Measurements from ENCODE around the gene SWI5. TPM values are rescaled to one million over a fixed set of nuclear protein-coding genes. Genes with fewer than 3 reads are reported as not detected.
A peak's percentile ranks its signal among the peaks of the same experiment; 100 is the strongest.

The SWI5 gene
- total RNA-seq, 1 donor from 2014 or later: 29.2 TPM

DNA sequence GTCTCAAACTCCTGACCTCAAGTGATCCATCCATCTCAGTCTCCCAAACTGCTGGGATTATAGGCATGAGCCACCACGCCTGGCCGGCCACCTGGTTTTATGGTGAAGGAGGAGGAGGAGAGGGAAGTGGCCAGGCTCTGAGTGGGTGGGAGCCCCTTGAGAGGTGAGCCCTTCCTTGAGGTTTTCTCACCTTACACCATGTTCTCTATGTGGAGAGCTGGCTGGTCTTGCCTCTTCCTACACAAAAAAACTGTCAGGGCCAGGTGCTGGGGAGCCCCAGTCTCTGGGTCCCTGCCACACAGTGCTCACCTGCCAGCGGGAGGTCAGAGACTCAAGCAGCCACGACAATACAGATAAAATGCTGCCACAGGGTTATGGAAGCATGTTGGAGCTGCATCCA, 18.1 kb downstream of the SWI5 start:
- H3K27ac Mint-ChIP-seq (ENCODE audit: unreplicated experiment): peak overlapping the region; percentile 12

GRCh38 chr9:128296340-128297220, 20.5 kb downstream of the SWI5 start:
- DNase-seq (ENCODE audit: low read depth) (no peak), FAIRE-seq (no peak)
- H3K4me2 ChIP-seq (ENCODE audit: low read length): no peak overlapping the region
- H3K79me2 ChIP-seq (ENCODE audit: insufficient read depth, low read length): no peaks in the 10 kb centered on the region
- no peak overlapping the region for H3K4me3 Mint-ChIP-seq (ENCODE audit: unreplicated experiment)
- H3K27ac ChIP-seq (ENCODE audit: low read depth, low read length): no peak overlapping the region
- H3K4me1 ChIP-seq (ENCODE audit: insufficient read depth, low read length): peaks cover 8% of the 10 kb centered on the region
- H3K9me3 Mint-ChIP-seq (ENCODE audit: unreplicated experiment): no peaks in the 10 kb centered on the region
- H2AFZ ChIP-seq (ENCODE audit: low read depth, low read length): no peak overlapping the region
- H3K9me3 ChIP-seq (ENCODE audit: insufficient read depth, low read depth, low read length): no peaks in the 10 kb centered on the region
- no peaks in the 10 kb centered on the region for H3K27me3 Mint-ChIP-seq (ENCODE audit: low read depth, unreplicated experiment)
- H4K20me1 ChIP-seq (ENCODE audit: insufficient read depth, low read length): no peaks in the 10 kb centered on the region
- H3K36me3 ChIP-seq (ENCODE audit: insufficient read depth, low read length): no peaks in the 10 kb centered on the region
- peaks cover 3% of the 10 kb centered on the region for H3K4me1 Mint-ChIP-seq (ENCODE audit: low read depth, unreplicated experiment)
- TF ChIP-seq EZH2 (IDR thresholded peaks at IDR 0.05; ENCODE audit: insufficient read depth, low read length): no peak
- TF ChIP-seq, protein P1, sequence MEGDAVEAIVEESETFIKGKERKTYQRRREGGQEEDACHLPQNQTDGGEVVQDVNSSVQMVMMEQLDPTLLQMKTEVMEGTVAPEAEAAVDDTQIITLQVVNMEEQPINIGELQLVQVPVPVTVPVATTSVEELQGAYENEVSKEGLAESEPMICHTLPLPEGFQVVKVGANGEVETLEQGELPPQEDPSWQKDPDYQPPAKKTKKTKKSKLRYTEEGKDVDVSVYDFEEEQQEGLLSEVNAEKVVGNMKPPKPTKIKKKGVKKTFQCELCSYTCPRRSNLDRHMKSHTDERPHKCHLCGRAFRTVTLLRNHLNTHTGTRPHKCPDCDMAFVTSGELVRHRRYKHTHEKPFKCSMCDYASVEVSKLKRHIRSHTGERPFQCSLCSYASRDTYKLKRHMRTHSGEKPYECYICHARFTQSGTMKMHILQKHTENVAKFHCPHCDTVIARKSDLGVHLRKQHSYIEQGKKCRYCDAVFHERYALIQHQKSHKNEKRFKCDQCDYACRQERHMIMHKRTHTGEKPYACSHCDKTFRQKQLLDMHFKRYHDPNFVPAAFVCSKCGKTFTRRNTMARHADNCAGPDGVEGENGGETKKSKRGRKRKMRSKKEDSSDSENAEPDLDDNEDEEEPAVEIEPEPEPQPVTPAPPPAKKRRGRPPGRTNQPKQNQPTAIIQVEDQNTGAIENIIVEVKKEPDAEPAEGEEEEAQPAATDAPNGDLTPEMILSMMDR (IDR thresholded peaks at IDR 0.05; ENCODE audit: insufficient read depth, low read depth, low read length): no peak
- H3K27me3 ChIP-seq (ENCODE audit: insufficient read depth, low read length): no peaks in the 10 kb centered on the region
- peaks cover 4% of the 10 kb centered on the region for H3K36me3 Mint-ChIP-seq (ENCODE audit: low read depth, unreplicated experiment)
- H3K9ac ChIP-seq (ENCODE audit: low read length): no peak overlapping the region
- H3K4me3 ChIP-seq (ENCODE audit: insufficient read depth, low read depth, low read length): no peak overlapping the region
- no peak overlapping the region for H3K27ac Mint-ChIP-seq (ENCODE audit: unreplicated experiment)

More for the DNA sequence above, 18.1 kb downstream of the SWI5 start:
- H3K4me1 Mint-ChIP-seq (ENCODE audit: low read depth, unreplicated experiment): peaks cover 3% of the 10 kb centered on the region
- no peak overlapping the region for H3K4me3 ChIP-seq (ENCODE audit: insufficient read depth, low read depth, low read length)
- DNase-seq (ENCODE audit: low read depth) (no peak), FAIRE-seq (no peak)
- no peaks in the 10 kb centered on the region for H4K20me1 ChIP-seq (ENCODE audit: insufficient read depth, low read length)
- no peak overlapping the region for H3K27ac ChIP-seq (ENCODE audit: low read depth, low read length)
- no peak overlapping the region for H3K4me2 ChIP-seq (ENCODE audit: low read length)
- H3K36me3 ChIP-seq (ENCODE audit: insufficient read depth, low read length): no peaks in the 10 kb centered on the region
- H3K27me3 ChIP-seq (ENCODE audit: insufficient read depth, low read length): no peaks in the 10 kb centered on the region
- peaks cover 8% of the 10 kb centered on the region for H3K4me1 ChIP-seq (ENCODE audit: insufficient read depth, low read length)
- H3K79me2 ChIP-seq (ENCODE audit: insufficient read depth, low read length): no peaks in the 10 kb centered on the region
- H3K36me3 Mint-ChIP-seq (ENCODE audit: low read depth, unreplicated experiment): peaks cover 4% of the 10 kb centered on the region
- H2AFZ ChIP-seq (ENCODE audit: low read depth, low read length): no peak overlapping the region
- H3K9me3 ChIP-seq (ENCODE audit: insufficient read depth, low read depth, low read length): no peaks in the 10 kb centered on the region
- H3K9ac ChIP-seq (ENCODE audit: low read length): no peak overlapping the region
- no peak overlapping the region for H3K4me3 Mint-ChIP-seq (ENCODE audit: unreplicated experiment)
- no peaks in the 10 kb centered on the region for H3K9me3 Mint-ChIP-seq (ENCODE audit: unreplicated experiment)
- no peak for TF ChIP-seq EZH2 (IDR thresholded peaks at IDR 0.05; ENCODE audit: insufficient read depth, low read length)
- no peaks in the 10 kb centered on the region for H3K27me3 Mint-ChIP-seq (ENCODE audit: low read depth, unreplicated experiment)

DNA sequence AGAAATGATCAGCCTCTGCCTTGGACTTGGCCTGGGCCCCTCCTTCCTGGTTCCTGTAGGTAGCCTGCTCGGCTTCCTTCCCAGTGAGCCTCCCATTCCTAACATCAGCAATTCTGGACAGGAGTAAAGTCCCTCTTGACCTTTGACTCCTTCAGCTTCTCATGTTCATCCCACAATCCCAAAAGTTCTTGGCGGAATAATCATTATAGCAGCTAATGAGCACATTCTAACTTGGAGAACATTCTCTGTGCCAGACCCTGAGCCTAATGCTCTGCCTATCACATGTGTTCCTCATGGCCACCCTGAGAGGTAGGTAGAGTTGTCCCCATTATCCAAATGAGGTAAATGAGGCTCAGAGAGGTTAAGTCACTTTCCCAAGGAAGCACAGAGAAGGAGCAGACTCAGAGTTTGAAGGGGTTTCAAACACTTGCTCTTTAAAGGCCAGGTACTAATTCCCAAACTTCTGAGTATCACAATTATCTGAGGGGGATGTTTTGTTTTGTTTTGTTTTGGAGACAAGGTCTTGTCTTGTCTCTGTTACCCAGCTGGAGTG, 21.2 kb downstream of the SWI5 start:
- H2AFZ ChIP-seq (ENCODE audit: low read depth, low read length): no peak overlapping the region
- H3K4me3 ChIP-seq (ENCODE audit: insufficient read depth, low read depth, low read length): no peak overlapping the region
- Mint-ChIP-seq H3K27ac (ENCODE audit: unreplicated experiment) (no peak overlapping the region), H3K36me3 (ENCODE audit: low read depth, unreplicated experiment) (peaks cover 4% of the 10 kb centered on the region), H3K4me1 (ENCODE audit: low read depth, unreplicated experiment) (peaks cover 3% of the 10 kb centered on the region), H3K4me3 (ENCODE audit: unreplicated experiment) (no peak overlapping the region), H3K27me3 (ENCODE audit: low read depth, unreplicated experiment) (no peaks in the 10 kb centered on the region), H3K9me3 (ENCODE audit: unreplicated experiment) (no peaks in the 10 kb centered on the region)
- H3K27ac ChIP-seq (ENCODE audit: low read depth, low read length): no peak overlapping the region
- H3K79me2 ChIP-seq (ENCODE audit: insufficient read depth, low read length): no peaks in the 10 kb centered on the region
- H3K4me2 ChIP-seq (ENCODE audit: low read length): no peak overlapping the region
- H3K36me3 ChIP-seq (ENCODE audit: insufficient read depth, low read length): no peaks in the 10 kb centered on the region
- no peaks in the 10 kb centered on the region for H3K9me3 ChIP-seq (ENCODE audit: insufficient read depth, low read depth, low read length)
- no peak for DNase-seq (ENCODE audit: low read depth)
- no peaks in the 10 kb centered on the region for H3K27me3 ChIP-seq (ENCODE audit: insufficient read depth, low read length)
- no peak for FAIRE-seq
- peaks cover 8% of the 10 kb centered on the region for H3K4me1 ChIP-seq (ENCODE audit: insufficient read depth, low read length)
- H3K9ac ChIP-seq (ENCODE audit: low read length): no peak overlapping the region
- TF ChIP-seq, protein P1 (IDR thresholded peaks at IDR 0.05; ENCODE audit: insufficient read depth, low read depth, low read length): no peak
- TF ChIP-seq EZH2 (IDR thresholded peaks at IDR 0.05; ENCODE audit: insufficient read depth, low read length): no peak
- H4K20me1 ChIP-seq (ENCODE audit: insufficient read depth, low read length): no peaks in the 10 kb centered on the region

Data from astrocyte (in vitro differentiated cells and primary cell).